Right cardiac atrium (tissue), 5 donors: ENCODE data around the gene CDX2. TPM values are rescaled to one million over a fixed set of nuclear protein-coding genes. Genes with fewer than 3 reads are reported as not detected.

Source experiments
- ATAC-seq, 2 donors: fragments of 200-7000 bp; cut with Tn5 transposase; one replicate each; pipeline versions ENCODE4 v1.8.0 to v1.9.1; 2020; ENCODE audit warnings: moderate library complexity in 2 of 2, mild to moderate bottlenecking in 1 of 2
- DNase-seq, 3 donors: peaks; one replicate each; pipeline ENCODE4 v3.0.0-alpha.2; 2020
- H3K27ac ChIP-seq: one replicate; pipeline ENCODE4 v1.5.1; 2013; ENCODE audit warnings: mild to moderate bottlenecking, low read length, control low read depth, moderate library complexity
- H3K27me3 ChIP-seq: one replicate; pipeline ENCODE4 v1.6.1; 2013; ENCODE audit not compliant: control insufficient read depth, insufficient read depth
- H3K4me1 ChIP-seq: one replicate; pipeline ENCODE4 v1.6.1; 2013; ENCODE audit warnings: low read length; ENCODE audit not compliant: control insufficient read depth, insufficient read depth
- H3K4me3 ChIP-seq: one replicate; pipeline ENCODE4 v1.5.1; 2013; ENCODE audit warnings: low read length, control low read depth
- H3K9me3 ChIP-seq: one replicate; pipeline ENCODE4 v1.6.1; 2013; ENCODE audit warnings: low read length; ENCODE audit not compliant: control insufficient read depth
- WGBS: extraction: QIAGEN DNeasy Blood & Tissue Kit; methylation state at CpG from one replicate; pipeline ENCODE4 v1.1.7; 2013; 5-methylcytosine and 5-hydroxymethylcytosine counted together
- intact Hi-C, 4 donors: fragments of 100-400 bp; cut with DNase I; formaldehyde crosslinking; loops; one replicate each; pipeline versions ENCODE4 v1.11.0 to v1.14.0; 2022 to 2023
- polyA plus RNA-seq: library from polyadenylated mRNA; stranded (reverse); fragments of 200-250 nt; gene quantifications from one replicate; pipeline ENCODE4 v1.2.3, GENCODE V29; 2013
- total RNA-seq, 4 donors: library from RNA; stranded (reverse); fragmentation: NEBNext Ultra II Directional; extraction: Animal tissue kit (Norgen Biotek cat#: 25700); gene quantifications; one replicate each; pipeline ENCODE4 v1.2.1, GENCODE V29; 2021
- donor health status: healthy with polysubstance abuse.
- donor health status: DM: no; HTN: yes; CAD: no.
- donor health status: DM: no; HTN: no; CAD: no.
- donor health status: DM: no; HTN: yes; CAD: no; lungs with severe emphysema.
- donor health status: DM: yes; HTN: yes; CAD: no.

CDX2 gene
- total and polyA plus RNA-seq, 5 donors = not detected

GRCh38 chr13:27962128-27962841 lies 6.8 kb downstream of the CDX2 start:
- no peaks in the 10 kb centered on the region for H3K27me3 ChIP-seq

GRCh38 chr13:27961227-27962085 lies 7.7 kb downstream of the CDX2 start:
- no peak overlapping the region for H3K27ac ChIP-seq
- ATAC-seq = no peak
- no peaks in the 10 kb centered on the region for H3K9me3 ChIP-seq
- no peak for DNase-seq
- intact Hi-C loops = no loop called here
- no peaks in the 10 kb centered on the region for H3K27me3 ChIP-seq
- H3K4me1 ChIP-seq = no peaks in the 10 kb centered on the region
- WGBS = 11% methylated on average over 25 of the region's 25 CpGs
- H3K4me3 ChIP-seq = peak overlapping the region; percentile 35

More at GRCh38 chr13:27962128-27962841, 6.8 kb downstream of the CDX2 start:
- 48% methylated on average over 6 of the region's 6 CpGs for WGBS
- ATAC-seq (no peak), DNase-seq (no peak)
- H3K4me1 ChIP-seq = no peaks in the 10 kb centered on the region
- H3K4me3 ChIP-seq = no peak overlapping the region
- intact Hi-C loops = no loop called here
- H3K9me3 ChIP-seq = no peaks in the 10 kb centered on the region
- no peak overlapping the region for H3K27ac ChIP-seq

GRCh38 chr13:27960362-27961226 lies 8.5 kb downstream of the CDX2 start:
- Histone ChIP-seq H3K4me3 (peak overlapping the region; percentile 35), H3K27me3 (no peaks in the 10 kb centered on the region), H3K4me1 (no peaks in the 10 kb centered on the region), H3K27ac (no peak overlapping the region), H3K9me3 (no peaks in the 10 kb centered on the region)
- ATAC-seq (peak; percentile 71 to 76), DNase-seq (peak; percentile 41 to 70 (median 69))
- intact Hi-C loops = no loop called here
- WGBS = 1% methylated on average over 73 of the region's 73 CpGs

GRCh38 chr13:27959976-27960361 lies 9.1 kb downstream of the CDX2 start:
- ATAC-seq (no peak), DNase-seq (no peak)
- H3K27ac ChIP-seq = no peak overlapping the region
- no peaks in the 10 kb centered on the region for H3K27me3 ChIP-seq
- 9% methylated on average over 14 of the region's 14 CpGs for WGBS
- H3K4me3 ChIP-seq = peak overlapping the region; percentile 35
- H3K9me3 ChIP-seq = no peaks in the 10 kb centered on the region
- no peaks in the 10 kb centered on the region for H3K4me1 ChIP-seq
- intact Hi-C loops = no loop called here

- no peak overlapping the region for H3K4me3 ChIP-seq
- intact Hi-C loops = no loop called here
- no peak overlapping the region for H3K27ac ChIP-seq
- DNase-seq = no peak
- WGBS = 14% methylated on average over 5 of the region's 5 CpGs
- no peak for ATAC-seq
- H3K4me1 ChIP-seq = no peaks in the 10 kb centered on the region
- H3K9me3 ChIP-seq = no peaks in the 10 kb centered on the region
- no peaks in the 10 kb centered on the region for H3K27me3 ChIP-seq
Measured at GRCh38 chr13:27956576-27957300, 12.4 kb downstream of the CDX2 start.

- Histone ChIP-seq H3K4me1 (no peaks in the 10 kb centered on the region), H3K9me3 (no peaks in the 10 kb centered on the region), H3K27ac (no peak overlapping the region), H3K27me3 (no peaks in the 10 kb centered on the region), H3K4me3 (peak overlapping the region; percentile 52)
- intact Hi-C loops = no loop called here
- WGBS = 36% methylated on average over 11 of the region's 11 CpGs
- DNase-seq = no peak
- no peak for ATAC-seq
Measured at GRCh38 chr13:27955014-27955591, 14.0 kb downstream of the CDX2 start.

GRCh38 chr13:27954406-27954851 lies 14.7 kb downstream of the CDX2 start:
- 2% methylated on average over 56 of the region's 56 CpGs for WGBS

GRCh38 chr13:27953676-27954405 lies 15.3 kb downstream of the CDX2 start:
- no peaks in the 10 kb centered on the region for H3K4me1 ChIP-seq
- H3K4me3 ChIP-seq = peak overlapping the region; percentile 52
- intact Hi-C loops = no loop called here
- H3K27me3 ChIP-seq = no peaks in the 10 kb centered on the region
- ATAC-seq = peak; percentile 97 to 98
- peak; percentile 70 to 90 (median 88) for DNase-seq
- no peaks in the 10 kb centered on the region for H3K9me3 ChIP-seq
- no peak overlapping the region for H3K27ac ChIP-seq
- 3% methylated on average over 71 of the region's 71 CpGs for WGBS

More at GRCh38 chr13:27954406-27954851, 14.7 kb downstream of the CDX2 start:
- ATAC-seq (peak; percentile 62), DNase-seq (no peak)
- Histone ChIP-seq H3K27me3 (no peaks in the 10 kb centered on the region), H3K9me3 (no peaks in the 10 kb centered on the region), H3K27ac (no peak overlapping the region), H3K4me3 (peak overlapping the region; percentile 52), H3K4me1 (no peaks in the 10 kb centered on the region)
- intact Hi-C loops = no loop called here

GRCh38 chr13:27952876-27953675 lies 16.0 kb downstream of the CDX2 start:
- DNase-seq = no peak

More at GRCh38 chr13:27952876-27953675, 16.0 kb downstream of the CDX2 start:
- ATAC-seq = peak; percentile 44 to 50
- intact Hi-C loops = no loop called here
- Histone ChIP-seq H3K27me3 (no peaks in the 10 kb centered on the region), H3K9me3 (no peaks in the 10 kb centered on the region), H3K4me1 (no peaks in the 10 kb centered on the region), H3K27ac (no peak overlapping the region), H3K4me3 (peak overlapping the region; percentile 24)
- 20% methylated on average over 30 of the region's 30 CpGs for WGBS
